GM19043 (cell line): ENCODE results near the gene PARP3.
"Not testable (repeated sequence)": the region's sequence is repeated elsewhere in the genome, so short reads cannot be mapped to it uniquely, and the experiment has no call there.

Source experiments
- ATAC-seq: cut with Tn5 transposase; IDR thresholded peaks from one replicate; pipeline ENCODE4 v1.9.1; 2021; ENCODE audit warnings: low read depth; ENCODE audit not compliant: unreplicated experiment

Gene PARP3

DNA sequence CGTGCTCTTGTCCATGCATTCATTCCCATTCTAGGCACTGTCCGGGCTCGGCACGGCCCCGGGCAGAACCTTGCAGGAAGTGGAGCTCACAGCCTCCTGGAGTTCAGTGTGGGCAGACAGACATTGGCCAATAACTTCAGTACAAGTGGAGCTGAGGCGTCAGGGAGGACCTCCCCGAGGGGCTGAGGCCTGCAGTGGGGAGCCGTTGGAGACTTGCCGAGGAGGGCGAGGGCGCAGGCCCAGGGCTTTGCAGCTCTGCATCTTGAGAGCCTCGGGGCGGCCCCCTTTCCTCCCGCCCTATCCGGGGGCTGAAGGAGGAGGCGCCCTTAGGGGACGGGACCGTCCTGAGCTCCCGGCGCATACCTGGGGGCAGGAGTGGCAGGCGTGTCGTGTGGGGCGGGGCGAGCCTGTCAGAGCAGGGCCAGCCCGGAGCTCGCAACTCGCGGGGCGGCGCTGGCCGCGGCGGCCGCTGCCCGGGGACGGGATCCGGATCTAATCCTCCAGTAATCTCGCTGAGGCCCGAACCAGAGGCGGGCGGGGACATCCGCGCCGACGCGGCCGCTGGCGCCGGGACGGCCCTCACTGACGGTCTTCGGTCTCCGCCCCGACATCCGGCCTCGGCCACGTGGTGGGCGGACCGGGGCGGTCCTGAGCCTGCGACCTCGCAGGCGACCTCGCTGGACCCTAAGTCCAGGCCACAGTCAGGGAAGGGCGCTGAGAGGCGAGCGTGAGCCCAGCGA lies 40.8 kb downstream of the PARP3 start, which contains the start of gene ACY1:
TSS of gene ACY1 (plus strand) at position 698 of the 740 bp plus-strand sequence. CDS start 530 bp downstream, outside the sequence.
- peak; percentile 70 for ATAC-seq

DNA sequence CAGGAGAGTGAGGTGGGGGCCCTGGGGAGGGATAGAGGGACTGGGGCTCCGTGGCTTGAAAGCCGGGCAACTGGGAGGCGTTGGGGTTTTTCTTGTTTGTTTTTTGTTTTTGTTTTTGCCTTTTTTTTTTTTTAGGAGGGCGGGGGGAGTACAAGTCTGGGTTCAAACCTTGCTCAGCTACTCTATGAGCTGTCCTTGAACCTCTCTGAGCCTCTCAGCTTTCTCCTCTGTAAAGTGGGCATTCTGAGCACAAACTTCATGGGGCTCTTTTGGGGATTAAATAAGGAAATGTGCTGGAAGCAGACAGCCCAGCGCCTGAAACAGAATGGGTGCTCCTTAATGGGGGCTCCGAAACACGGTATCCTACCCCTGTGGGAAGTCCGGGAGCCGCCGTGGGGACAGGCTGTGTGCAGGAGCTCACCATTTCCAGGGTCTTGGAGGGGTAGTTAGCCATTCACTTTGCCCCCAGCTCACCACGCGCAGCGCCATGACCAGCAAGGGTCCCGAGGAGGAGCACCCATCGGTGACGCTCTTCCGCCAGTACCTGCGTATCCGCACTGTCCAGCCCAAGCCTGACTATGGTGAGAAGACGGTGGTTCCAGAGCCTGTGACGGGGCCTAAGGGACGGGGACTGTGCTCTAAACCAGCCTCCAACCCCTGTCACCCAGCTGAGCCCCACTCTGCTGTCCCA lies 41.6 kb downstream of the PARP3 start:
- no peak for ATAC-seq

DNA sequence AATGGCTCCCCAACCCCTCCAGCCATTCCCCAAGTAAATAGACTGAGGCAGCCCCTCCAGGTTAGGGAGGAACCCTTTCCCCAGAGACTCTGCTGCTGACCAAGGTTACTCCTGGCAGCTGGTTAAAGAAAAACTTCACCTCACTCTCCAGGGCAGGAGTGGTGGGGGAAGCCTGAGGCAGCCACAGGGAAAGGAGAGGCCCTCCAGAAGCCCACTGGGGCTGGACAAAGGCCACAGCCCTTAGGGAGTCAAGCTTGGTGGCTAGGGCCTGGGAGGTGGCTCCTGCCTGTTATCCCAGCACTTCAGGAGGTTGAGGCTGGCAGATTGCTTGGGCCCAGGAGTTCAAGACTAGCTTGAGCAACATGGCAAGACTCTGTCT lies 42.1 kb downstream of the PARP3 start:
- ATAC-seq, result no peak

DNA sequence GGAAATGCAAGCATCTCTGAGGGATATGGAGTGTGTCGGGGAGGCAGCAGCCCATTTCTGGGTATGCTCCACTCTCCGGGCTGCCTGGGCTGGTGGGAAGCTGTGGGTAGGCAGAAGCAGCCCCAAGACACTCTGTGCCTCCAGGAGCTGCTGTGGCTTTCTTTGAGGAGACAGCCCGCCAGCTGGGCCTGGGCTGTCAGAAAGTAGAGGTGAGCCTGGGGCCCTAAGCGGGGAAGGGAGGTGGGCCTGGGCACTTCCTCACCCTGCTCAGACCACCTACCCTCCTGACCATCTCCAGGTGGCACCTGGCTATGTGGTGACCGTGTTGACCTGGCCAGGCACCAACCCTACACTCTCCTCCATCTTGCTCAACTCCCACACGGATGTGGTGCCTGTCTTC lies 42.9 kb downstream of the PARP3 start:
- ATAC-seq, result no peak

DNA sequence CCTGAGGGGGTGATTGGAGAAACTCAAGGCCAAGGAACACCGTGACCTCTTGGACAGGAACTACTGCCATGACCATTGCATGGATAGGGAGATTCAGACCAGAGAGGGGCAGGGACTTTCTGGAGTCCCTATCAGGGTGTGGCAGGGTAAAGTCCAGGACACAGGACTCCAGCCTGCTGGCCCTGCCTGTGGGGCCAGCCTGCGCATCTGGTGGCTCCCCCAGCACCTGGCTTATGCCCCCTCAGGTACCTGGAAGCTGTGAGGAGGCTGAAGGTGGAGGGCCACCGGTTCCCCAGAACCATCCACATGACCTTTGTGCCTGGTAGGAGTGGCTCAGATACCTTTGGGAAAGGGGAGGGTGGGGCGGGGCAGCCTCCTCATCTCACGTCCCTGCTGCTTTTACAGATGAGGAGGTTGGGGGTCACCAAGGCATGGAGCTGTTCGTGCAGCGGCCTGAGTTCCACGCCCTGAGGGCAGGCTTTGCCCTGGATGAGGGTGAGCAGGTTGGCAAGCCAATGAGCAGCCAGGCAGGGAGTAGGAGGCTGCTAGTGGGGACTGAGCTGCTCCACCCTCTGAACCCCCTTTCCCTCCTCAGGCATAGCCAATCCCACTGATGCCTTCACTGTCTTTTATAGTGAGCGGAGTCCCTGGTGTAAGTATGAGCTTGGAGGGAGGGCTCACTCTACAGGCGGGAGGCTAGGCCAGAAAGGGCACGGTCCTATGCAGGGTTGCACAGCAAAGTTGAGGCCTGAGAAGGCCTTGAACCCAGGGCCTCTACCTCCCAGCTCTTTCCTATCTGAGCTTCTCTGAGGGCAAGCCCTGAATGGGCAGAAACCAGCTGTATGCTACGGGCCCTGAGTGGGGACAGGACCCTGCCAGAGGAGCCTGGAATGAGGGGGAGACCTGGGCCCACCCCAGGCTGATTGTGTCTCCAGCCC lies 44.1 kb downstream of the PARP3 start:
- no peak for ATAC-seq

DNA sequence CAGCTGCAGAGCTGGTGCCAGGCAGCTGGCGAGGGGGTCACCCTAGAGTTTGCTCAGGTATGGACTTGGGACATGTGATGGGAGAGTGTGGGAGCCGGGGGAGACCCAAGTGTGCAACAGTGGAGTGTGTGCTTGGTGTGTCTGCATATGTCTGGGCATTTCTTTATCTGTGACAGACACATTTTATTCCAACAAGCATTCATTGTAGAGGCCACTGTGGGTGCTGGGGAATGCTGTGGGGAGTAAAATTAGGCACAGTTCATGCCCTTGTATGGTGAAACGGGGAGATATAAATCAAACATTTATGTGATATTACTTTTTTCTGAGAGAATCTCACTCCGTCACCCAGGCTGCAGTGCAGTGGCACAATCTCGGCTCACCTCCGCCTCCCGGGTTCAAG lies 45.4 kb downstream of the PARP3 start:
- no peak for ATAC-seq

DNA sequence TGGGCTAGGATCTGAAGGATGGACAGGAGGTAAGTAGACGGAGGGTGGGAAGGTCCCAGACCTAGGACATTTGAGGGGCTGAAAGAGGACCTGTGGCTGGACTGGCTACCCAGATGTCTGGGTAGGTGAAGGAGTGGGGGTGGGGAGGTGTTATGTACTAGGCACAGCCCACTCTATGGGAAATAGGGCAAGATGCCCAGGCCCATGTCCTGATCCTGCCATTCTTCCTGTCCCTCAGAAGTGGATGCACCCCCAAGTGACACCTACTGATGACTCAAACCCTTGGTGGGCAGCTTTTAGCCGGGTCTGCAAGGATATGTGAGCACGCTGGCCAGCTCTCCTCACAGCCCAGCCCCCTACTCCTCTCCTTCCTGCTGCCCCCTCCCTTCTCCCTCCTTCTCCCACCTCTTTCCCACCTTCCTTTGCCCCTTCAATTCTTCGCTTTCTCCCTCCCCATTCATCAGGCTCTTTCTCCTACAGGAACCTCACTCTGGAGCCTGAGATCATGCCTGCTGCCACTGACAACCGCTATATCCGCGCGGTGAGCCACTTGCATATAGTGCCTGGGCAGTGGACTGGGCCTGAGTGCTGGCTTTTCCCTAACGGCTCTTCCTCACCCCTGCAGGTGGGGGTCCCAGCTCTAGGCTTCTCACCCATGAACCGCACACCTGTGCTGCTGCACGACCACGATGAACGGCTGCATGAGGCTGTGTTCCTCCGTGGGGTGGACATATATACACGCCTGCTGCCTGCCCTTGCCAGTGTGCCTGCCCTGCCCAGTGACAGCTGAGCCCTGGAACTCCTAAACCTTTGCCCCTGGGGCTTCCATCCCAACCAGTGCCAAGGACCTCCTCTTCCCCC lies 46.4 kb downstream of the PARP3 start:
- ATAC-seq, result no peak

DNA sequence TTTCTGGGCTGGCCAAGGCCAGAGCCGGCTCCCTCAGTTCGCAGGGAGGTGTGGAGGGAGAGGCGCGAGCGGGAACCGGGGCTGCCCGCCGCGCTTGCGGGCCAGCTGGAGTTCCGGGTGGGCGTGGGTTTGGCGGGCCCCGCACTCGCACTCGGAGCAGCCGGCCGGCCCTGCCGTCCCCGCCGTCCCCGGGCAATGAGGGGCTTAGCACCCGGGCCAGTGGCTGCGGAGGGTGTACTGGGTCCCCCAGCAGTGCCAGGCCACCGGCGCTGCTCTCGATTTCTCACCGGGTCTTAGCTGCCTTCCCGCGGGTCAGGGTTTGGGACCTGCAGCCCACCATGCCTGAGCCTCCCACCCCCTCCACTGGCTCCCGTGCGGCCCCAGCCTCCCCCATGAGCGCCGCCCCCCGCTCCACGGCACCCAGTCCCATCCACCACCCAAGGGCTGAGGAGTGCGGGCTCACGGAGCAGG lies 48.4 kb downstream of the PARP3 start:
- ATAC-seq, result not testable (repeated sequence)

DNA sequence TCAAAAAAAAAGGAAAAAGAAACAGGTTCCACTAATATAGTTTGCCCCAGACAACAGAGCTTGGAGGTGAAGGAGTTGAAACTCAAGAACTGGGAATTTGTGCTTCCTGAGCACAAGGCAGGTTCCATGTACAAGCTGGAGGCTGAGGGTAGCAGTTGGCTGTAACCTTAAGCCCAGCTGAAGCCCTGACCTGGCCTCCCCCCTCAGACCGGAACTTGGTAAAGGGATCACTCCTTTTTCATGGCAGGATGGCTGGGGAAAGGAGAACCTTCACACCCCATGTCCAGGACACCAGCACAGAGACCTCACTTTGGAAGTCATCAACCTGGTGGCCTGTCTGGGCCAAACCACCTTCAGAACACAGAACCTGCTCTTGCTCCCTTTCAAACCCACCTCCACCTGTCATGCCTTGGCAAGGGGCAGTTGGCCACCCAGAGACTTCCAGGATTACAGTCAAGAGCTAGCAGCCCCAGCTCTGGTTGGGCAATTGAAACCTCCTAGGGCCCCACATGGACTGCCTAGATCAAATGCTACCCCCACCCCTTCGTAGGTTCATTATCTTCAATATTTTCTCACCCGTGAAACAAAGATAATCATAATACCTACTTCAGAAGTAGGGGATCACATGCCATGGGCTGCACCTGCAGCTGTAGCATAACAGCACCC lies 50.0 kb downstream of the PARP3 start:
- no peak for ATAC-seq

DNA sequence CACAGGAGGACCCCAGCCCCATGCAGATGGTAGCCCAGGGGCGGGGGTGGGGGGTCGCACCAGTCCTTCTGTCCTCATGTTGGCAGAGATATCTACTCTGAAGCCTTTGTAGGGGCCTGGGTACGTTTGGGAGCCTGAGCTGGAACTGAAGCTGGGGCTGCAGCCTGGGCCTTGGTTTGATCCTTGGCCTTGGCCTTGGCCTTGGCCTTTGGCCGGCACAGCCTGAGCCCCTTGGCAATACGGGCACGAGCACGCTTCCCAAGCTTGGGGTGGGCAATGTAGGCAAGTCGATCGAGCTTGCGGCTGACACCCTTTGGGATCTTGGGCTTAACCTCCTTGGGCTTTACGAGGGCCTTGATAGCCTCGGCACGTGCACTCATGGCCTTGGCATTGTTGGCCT lies 51.5 kb downstream of the PARP3 start:
- ATAC-seq, result not testable (repeated sequence)

DNA sequence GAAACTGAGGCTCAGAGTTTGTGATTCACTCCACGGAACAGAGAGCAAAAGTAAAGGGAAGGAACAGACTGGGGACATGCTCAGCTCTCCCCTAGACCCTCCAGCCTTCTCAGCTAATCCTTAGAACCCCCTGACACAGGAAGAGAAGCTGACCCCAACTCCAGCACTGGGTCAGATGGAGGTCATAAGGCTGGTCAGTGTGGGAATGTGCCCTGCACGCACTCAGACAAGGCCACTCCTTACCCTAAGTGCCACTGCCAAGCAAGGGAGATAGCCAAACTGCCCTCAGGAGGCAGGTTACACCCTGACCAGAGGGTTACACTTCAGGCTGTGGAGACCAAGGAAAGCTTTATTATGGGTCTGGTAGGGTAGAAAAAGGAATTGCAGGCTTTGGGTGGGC lies 52.4 kb downstream of the PARP3 start:
- no peak for ATAC-seq

DNA sequence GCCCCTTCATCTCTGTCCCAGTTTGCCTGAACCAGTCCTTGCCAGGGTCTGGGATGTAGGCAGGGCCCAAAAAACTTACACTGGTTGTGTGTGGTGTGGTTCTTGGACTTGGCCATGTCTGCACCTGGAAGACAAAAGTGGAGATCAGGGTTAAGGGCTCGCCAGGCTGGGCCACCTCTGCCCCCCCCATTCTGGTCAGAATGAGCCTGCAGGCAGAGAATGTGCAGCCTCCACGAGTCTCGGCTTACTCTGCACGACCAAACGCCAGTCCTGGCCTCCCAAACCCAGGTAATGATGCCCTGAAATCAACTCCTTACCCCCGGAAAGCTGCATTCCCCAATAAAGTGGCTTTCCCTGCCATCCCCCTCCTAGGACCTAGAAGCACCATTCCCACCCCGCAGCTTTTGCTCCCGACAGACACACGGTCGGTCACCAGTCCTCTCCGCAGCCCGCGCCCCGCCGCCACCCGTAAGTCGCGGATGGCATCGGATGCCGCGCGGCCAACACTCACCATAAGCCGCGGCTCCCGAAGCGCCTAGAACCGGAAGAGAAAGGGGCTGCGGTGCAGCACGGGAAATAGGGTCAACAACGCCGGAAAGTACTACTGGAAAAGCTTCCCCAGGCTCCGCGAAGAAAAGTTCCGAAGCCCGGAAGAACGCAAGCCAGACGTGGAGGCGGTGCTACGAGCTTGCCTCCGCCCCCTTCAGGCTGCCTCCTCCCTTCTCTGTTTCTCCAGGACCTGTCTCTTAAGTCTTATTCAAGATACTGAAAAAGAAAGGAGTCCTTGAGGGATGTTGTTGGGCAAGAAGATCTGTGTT lies 53.4 kb downstream of the PARP3 start, which contains the start of gene RPL29:
TSS of gene RPL29 (minus strand) at position 550 of the 818 bp plus-strand sequence. CDS start at position 116, 434 bp downstream.
- peak; percentile 86 for ATAC-seq

DNA sequence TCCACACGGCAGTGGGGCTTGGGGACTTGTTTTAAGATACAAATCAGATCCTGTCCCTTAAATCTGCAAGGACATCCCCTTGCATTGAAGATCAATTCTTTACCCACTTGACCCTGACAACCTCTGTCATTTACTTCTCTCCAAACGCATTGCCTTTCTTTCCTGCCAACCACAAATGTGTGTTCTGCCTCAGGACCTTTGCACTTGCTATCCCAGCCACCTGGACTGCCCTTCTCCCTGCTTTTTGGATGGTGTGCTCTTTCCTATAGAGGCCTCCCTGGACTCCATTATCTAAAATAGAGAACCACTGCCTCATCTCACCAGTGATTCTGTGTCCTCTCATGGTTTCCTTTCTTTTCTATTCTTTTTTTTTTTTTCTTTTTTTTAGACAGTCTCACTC lies 55.0 kb downstream of the PARP3 start:
- no peak for ATAC-seq

DNA sequence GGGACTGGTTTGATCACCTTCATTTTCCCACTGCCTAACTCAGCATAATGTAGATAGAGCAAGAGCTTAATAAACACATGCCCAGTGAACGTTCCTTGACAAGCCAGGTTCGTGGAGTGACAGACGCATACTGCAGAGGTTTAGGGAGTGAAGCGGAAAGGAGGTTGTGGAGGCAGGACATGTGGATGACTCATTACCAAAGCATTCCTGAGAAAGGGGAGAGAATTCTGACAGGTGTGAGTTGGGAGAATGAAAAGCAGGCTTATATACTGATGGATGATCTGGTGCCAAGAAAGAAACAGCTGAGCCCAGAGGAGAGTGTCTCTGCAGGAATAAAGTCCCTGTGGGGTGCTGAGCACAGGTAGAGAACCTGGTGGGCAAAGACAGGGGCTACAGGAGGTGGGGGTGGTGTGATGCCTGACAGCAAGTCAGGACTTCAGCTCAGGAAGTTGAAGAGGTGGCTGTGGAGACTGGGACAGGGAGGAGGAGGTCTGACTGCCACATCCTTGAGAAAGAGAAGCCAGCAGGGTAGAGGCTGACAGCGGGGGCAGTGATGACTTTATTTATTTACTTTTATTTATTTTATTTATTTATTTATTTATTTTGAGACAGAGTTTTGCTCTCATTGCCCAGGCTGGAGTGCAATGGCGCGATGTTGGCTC lies 55.9 kb downstream of the PARP3 start:
- ATAC-seq, result no peak
